IPS-18a (cell line): ENCODE data around the gene SYT14.
"Not testable (repeated sequence)": the region's sequence is repeated elsewhere in the genome, so short reads cannot be mapped to it uniquely, and the experiment has no call there.

Experiments
- H3K27ac ChIP-seq: one replicate; pipeline ENCODE4 v1.5.1; 2013; ENCODE audit warnings: low read length
- H3K27me3 ChIP-seq: one replicate; pipeline ENCODE4 v1.6.1; 2013; ENCODE audit warnings: mild to moderate bottlenecking, low read length; ENCODE audit not compliant: control insufficient read depth, insufficient read depth
- H3K36me3 ChIP-seq: one replicate; pipeline ENCODE4 v1.6.1; 2013; ENCODE audit warnings: low read depth, low read length; ENCODE audit not compliant: control insufficient read depth
- H3K4me1 ChIP-seq: one replicate; pipeline ENCODE4 v1.6.1; 2013; ENCODE audit warnings: low read depth, low read length; ENCODE audit not compliant: control insufficient read depth
- H3K4me3 ChIP-seq: one replicate; pipeline ENCODE4 v1.5.1; 2013; ENCODE audit warnings: low read length
- H3K9ac ChIP-seq: one replicate; pipeline ENCODE4 v1.6.1; 2013; ENCODE audit warnings: mild to moderate bottlenecking, low read length, moderate library complexity
- H3K9me3 ChIP-seq: one replicate; pipeline ENCODE4 v1.6.1; 2013; ENCODE audit warnings: low read depth, low read length; ENCODE audit not compliant: control insufficient read depth

The SYT14 gene

DNA sequence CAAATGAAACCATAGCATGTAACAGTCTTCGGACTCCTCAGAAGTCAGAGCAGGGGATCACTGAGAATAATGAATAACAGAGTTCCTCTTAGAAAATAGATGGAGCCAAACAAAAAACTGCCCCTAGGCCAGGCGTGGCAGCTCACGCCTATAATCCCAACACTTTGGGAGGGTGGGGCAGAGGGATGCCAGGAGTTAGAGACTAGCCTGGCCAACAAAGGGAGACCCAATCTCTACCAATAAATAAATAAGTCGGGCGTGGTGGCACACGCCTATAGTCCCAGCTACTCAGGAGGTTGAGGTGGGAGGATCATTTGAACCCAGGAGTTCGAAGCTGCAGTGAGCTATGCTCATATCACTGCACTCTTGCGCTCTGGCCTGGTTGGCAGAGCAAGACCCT lies 236.1 kb downstream of the SYT14 start:
- no peaks in the 10 kb centered on the region for H3K4me1 ChIP-seq

GRCh38 chr1:210185063-210185462 lies 247.0 kb downstream of the SYT14 start:
- H3K27ac ChIP-seq: no peak overlapping the region
- H3K27me3 ChIP-seq: no peaks in the 10 kb centered on the region
- peaks cover 4% of the 10 kb centered on the region for H3K4me1 ChIP-seq
- H3K9ac ChIP-seq: no peak overlapping the region
- H3K4me3 ChIP-seq: no peak overlapping the region
- H3K36me3 ChIP-seq: no peaks in the 10 kb centered on the region
- no peaks in the 10 kb centered on the region for H3K9me3 ChIP-seq

More for the DNA sequence above, 236.1 kb downstream of the SYT14 start:
- no peak overlapping the region for H3K4me3 ChIP-seq
- H3K9ac ChIP-seq: no peak overlapping the region
- H3K27me3 ChIP-seq: no peaks in the 10 kb centered on the region
- no peaks in the 10 kb centered on the region for H3K9me3 ChIP-seq
- no peak overlapping the region for H3K27ac ChIP-seq
- H3K36me3 ChIP-seq: no peaks in the 10 kb centered on the region

- not testable (repeated sequence) for H3K9me3 ChIP-seq, H3K27ac ChIP-seq
Observed at GRCh38 chr1:210187849-210188606, 250.0 kb downstream of the SYT14 start.

DNA sequence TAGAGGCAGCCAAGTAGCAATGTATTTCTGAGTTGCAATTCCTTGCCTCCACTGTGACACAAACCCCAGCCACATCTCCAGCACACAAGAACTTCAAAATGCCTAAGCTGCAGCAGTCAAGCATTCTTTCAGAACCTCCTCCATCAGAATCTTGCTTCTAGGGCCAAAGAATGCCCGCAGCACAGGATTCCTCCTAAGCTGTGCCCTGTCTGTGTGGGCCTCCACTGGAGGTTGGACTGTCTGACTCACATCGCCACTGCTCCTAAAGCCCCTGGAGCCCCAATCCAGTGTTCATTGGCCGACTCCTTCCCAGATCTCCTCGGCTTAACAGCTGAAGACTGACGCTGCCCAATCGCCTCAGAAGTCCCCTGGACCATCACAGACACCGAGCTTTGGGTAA lies 251.4 kb downstream of the SYT14 start:
- H3K9ac ChIP-seq: no peak overlapping the region
- no peaks in the 10 kb centered on the region for H3K9me3 ChIP-seq
- H3K27me3 ChIP-seq: no peaks in the 10 kb centered on the region
- H3K4me1 ChIP-seq: peaks cover 4% of the 10 kb centered on the region
- no peak overlapping the region for H3K27ac ChIP-seq
- H3K4me3 ChIP-seq: no peak overlapping the region
- H3K36me3 ChIP-seq: no peaks in the 10 kb centered on the region

More at GRCh38 chr1:210187849-210188606, 250.0 kb downstream of the SYT14 start:
- H3K4me1 ChIP-seq, H3K36me3 ChIP-seq, H3K27me3 ChIP-seq, H3K4me3 ChIP-seq, H3K9ac ChIP-seq: not testable (repeated sequence)

DNA sequence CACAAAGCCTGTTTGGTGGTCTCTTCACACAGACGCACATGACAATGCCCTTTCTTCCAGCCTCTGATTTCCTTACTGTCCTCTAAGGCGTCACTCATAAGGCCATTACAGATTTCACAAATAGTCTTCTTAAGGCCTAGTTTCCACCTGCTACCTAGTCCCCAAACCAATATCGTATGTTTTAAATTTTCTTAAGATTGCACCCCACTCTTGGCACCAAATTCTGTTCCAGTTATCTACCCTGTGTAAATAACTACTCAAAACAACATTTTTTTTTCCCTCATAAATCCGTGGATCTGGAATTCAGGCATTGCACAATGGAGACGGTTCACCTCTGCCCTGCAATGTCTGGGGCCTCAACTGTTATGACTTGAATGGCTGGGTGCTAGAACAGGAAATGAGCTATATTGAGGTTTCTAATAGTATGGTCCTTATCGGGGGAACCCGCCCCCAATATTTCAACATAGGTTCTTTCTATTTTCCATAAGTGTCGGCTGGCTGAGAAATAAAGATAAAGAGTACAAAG lies 257.7 kb downstream of the SYT14 start:
- peaks cover 2% of the 10 kb centered on the region for H3K9me3 ChIP-seq
- no peaks in the 10 kb centered on the region for H3K36me3 ChIP-seq
- no peak overlapping the region for H3K9ac ChIP-seq
- no peak overlapping the region for H3K27ac ChIP-seq
- H3K4me3 ChIP-seq: no peak overlapping the region
- no peaks in the 10 kb centered on the region for H3K27me3 ChIP-seq
- no peaks in the 10 kb centered on the region for H3K4me1 ChIP-seq

DNA sequence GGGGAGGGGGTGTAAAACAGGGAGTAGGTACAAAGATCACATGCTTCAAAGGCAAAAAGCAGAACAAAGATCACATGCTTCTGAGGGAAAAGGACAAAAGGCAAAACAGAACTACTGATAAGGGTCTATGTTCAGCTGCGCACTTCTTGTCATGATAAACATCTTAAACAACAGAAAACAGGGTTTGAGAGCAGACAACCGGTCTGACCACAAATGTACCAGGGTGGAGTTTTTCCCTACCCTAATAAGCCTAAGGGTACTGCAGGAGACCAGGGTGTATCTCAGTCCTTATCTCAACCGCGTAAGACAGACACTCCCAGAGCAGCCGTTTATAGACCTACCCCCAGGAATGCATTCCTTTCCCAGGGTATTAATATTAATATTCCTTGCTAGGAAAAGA lies 258.2 kb downstream of the SYT14 start:
- H3K27ac ChIP-seq, H3K36me3 ChIP-seq, H3K27me3 ChIP-seq, H3K4me3 ChIP-seq, H3K4me1 ChIP-seq, H3K9ac ChIP-seq, H3K9me3 ChIP-seq: not testable (repeated sequence)

- Histone ChIP-seq H3K4me1 (no peaks in the 10 kb centered on the region), H3K9ac (no peak overlapping the region), H3K27ac (no peak overlapping the region), H3K4me3 (no peak overlapping the region), H3K9me3 (peaks cover 2% of the 10 kb centered on the region), H3K36me3 (no peaks in the 10 kb centered on the region), H3K27me3 (no peaks in the 10 kb centered on the region)
Observed at GRCh38 chr1:210198840-210199239, 260.8 kb downstream of the SYT14 start.

- H3K4me3 ChIP-seq: no peak overlapping the region
- peaks cover 2% of the 10 kb centered on the region for H3K9me3 ChIP-seq
- H3K9ac ChIP-seq: no peak overlapping the region
- no peaks in the 10 kb centered on the region for H3K27me3 ChIP-seq
- H3K27ac ChIP-seq: no peak overlapping the region
- H3K4me1 ChIP-seq: no peaks in the 10 kb centered on the region
- no peaks in the 10 kb centered on the region for H3K36me3 ChIP-seq
Observed at GRCh38 chr1:210200124-210200736, 262.2 kb downstream of the SYT14 start.

DNA sequence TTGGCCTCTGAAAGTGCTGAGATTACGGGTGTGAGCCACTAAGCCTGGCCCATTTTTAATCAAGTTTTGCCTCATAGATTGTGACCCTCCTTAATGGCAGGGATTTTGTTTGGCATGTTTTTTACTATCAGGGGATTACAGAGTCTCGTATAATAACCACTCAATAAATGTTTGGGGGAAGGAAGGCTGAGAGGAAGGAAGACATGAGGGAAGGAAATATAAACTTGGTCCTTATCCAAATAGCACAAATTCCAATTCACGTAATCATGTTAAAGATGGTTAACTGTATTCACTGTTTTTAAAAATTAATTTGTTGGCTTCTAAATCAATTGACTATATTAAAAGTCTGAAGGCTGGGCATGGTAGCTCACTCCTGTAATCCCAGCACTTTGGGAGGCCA lies 263.7 kb downstream of the SYT14 start:
- Histone ChIP-seq H3K9me3 (no peaks in the 10 kb centered on the region), H3K27ac (no peak overlapping the region), H3K9ac (no peak overlapping the region), H3K36me3 (no peaks in the 10 kb centered on the region), H3K4me1 (no peaks in the 10 kb centered on the region), H3K4me3 (no peak overlapping the region), H3K27me3 (no peaks in the 10 kb centered on the region)

DNA sequence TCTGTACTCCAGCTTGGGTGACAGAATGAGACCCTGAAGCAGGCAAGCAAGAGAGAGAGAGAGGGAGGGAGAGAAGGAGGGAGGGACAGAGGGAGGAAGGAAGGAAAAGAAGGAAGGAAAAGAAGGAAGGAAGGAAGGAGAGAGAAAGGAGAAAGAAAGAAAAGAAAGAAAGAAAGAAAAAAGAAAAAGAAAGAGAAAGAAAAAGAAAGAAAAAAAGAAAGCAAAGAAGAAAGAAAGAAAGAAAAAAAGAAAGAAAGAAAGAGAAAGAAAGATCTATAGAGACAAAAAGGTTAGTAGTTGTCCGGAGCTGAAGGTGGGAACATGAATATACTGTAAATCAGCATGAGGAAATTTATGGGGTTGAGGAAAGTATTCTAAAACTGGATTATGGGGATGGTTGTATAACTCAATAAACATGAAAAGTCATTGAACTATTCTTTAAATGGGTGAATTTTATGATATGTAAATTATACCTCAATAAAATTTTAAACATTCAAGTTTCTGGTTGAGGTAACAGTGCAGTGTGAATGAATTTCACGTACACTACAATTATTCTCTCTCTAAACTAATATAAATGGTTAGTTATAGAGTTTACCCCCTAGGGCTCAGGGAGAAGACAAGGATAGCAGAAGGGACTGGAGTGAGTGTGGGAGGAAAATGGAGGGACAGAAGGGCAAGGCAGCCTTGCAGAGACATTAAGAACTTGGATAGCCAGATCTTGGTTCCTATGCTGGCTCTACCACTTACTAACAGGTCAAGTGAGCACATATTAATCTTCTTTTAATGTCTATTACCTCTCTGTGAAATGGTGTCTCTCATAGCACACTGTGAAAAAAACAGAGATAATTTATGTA lies 269.8 kb downstream of the SYT14 start:
- Histone ChIP-seq H3K4me1 (no peaks in the 10 kb centered on the region), H3K9me3 (no peaks in the 10 kb centered on the region), H3K27me3 (no peaks in the 10 kb centered on the region), H3K27ac (no peak overlapping the region), H3K9ac (no peak overlapping the region), H3K4me3 (no peak overlapping the region), H3K36me3 (no peaks in the 10 kb centered on the region)

- H3K36me3 ChIP-seq: no peaks in the 10 kb centered on the region
- no peak overlapping the region for H3K4me3 ChIP-seq
- H3K27ac ChIP-seq: no peak overlapping the region
Observed at GRCh38 chr1:210213335-210213734, 275.3 kb downstream of the SYT14 start.

More at GRCh38 chr1:210213335-210213734, 275.3 kb downstream of the SYT14 start:
- H3K27me3 ChIP-seq: no peaks in the 10 kb centered on the region
- H3K9me3 ChIP-seq: no peaks in the 10 kb centered on the region
- H3K4me1 ChIP-seq: no peaks in the 10 kb centered on the region
- no peak overlapping the region for H3K9ac ChIP-seq
